ENCODE results near the gene TUFM. TPM values are rescaled to one million over a fixed set of nuclear protein-coding genes. Genes with fewer than 3 reads are reported as not detected.
"Not testable (repeated sequence)": the region's sequence is repeated elsewhere in the genome, so short reads cannot be mapped to it uniquely, and the experiment has no call there.

The TUFM gene
- total RNA-seq, 1 donor from 2014 or later, result 144 TPM

DNA sequence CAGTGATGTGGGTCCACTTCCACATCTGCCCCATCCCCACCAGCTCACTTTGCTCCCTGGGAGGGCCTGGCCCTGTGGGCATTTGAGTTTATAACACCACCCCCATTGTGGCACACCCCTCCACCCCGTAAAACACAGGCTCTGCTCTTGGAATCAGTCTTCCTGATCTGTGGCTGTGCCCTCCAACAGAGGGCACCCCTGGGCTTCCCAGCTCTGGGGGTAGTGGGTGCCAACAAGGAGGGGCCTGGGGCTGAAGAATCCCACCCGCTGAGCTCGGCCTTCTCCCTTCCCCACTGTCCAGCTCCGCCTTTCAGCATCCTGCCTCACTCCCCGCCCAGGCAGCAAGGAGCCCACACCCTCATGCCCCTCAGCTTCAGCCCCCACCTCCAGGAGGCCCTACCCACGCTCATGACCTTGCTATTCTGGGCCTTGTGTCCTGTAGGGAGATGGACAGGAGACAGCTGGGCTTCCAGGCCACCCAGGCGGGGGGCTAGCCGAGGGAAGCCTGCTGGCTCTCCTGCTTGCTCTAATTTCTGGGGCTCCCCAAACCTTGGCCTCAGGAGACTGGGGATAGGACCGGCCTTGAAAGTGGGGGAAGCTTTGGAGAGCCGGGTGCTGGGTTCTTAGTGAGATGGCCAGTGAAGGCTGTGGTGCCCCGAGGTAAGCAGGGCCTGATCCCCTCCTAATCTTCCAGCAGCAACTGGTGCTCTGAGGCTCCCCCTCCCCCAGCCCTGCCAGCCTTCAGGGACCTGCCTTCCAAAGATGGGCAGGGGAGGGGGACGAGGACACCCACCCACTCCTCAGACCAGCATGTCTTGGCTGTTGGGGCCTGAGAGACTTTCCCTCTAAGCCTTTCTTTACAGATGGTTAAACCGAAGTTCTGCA is 29.2 kb upstream of the TUFM start:
- no peak for DNase-seq (ENCODE audit: extremely low read depth, low read depth, low spot score)

DNA sequence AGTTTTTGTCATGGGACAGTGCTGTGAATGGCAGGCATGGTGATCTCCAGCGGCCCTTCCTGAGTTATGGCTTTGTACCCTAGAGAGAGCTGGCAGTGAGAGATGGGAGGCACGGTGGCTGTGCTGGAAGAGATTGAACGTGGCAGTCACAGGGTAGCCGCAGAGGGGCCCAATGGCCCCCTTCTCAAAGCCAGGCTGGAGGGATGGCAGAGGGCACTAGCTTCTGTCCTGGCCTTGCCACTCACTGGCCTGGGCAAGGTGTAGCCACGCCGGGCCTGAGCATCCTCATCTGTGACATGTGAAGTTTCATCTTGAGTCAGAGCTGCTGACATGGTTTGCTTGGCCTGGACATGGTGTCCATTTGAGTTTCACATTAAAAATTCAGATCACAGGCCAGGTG is 28.3 kb upstream of the TUFM start:
- no peak for DNase-seq (ENCODE audit: extremely low read depth, low read depth, low spot score)

DNA sequence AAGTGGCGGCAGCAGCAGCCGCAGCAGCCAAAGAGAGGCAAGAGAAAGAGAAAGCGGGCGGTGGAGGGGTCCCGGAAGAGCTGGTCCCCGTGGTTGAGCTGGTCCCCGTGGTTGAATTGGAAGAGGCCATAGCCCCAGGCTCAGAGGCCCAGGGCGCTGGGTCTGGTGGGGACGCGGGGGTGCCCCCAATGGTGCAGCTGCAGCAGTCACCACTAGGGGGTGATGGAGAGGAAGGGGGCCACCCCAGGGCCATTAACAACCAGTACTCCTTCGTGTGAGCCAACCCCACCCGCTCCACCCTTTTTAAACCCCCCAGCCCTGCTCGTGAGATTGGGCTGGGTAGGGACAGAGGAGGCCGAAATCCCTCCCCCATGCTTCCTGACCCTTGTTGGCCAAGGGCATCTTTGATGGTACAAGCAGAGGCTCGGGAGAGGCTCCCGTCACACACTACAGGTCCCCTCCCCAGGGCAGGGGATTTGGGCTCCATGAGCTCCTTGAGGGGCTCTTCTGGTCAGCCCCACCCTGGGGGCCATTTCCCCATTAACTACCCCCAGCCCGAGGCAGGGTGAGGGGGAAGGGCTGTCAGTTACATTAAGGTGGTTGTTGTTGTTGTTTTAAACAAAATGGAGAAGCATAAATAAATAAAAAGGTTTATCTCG is 27.5 kb upstream of the TUFM start:
- no peak for DNase-seq (ENCODE audit: extremely low read depth, low read depth, low spot score)

DNA sequence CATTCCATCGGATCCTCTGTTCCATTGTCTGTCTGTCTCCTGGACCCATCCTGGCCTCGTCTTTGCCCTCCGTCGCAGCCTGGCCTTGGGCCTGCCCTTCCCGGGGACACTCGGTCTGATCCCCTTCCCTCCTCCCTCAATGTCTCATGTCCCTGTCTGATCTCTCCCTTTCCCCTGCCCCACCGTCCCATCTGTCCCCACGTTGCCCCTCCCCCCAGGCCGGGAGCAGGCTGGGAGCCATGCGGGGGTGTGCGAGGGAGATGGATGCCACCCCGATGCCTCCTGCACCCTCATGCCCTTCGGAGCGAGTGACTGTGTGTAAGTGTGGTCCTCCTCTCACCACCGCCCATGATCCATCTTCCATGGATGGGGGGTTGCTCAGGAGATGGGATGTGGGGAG is 26.8 kb upstream of the TUFM start:
- DNase-seq (ENCODE audit: extremely low read depth, low read depth, low spot score), result no peak

DNA sequence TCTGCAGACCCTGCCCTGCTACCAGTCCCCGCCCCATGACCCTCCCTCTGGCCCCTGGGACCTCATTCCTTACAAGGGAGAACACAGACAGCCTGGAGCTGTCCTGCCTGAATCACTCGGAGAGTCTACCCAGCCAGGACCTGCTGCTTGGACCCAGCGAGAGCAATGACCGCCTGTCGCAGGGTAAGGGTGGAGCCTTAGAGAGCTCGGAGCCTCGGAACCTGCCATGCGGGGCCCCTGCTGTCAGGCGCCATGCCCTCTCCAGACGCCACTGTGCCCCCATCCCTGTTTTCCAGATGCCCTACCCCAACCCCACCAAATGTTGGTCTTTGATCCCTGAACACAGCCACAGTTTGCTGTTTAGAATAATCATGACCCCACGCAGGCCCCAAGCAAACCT is 23.1 kb upstream of the TUFM start:
- no peak for DNase-seq (ENCODE audit: extremely low read depth, low read depth, low spot score)

DNA sequence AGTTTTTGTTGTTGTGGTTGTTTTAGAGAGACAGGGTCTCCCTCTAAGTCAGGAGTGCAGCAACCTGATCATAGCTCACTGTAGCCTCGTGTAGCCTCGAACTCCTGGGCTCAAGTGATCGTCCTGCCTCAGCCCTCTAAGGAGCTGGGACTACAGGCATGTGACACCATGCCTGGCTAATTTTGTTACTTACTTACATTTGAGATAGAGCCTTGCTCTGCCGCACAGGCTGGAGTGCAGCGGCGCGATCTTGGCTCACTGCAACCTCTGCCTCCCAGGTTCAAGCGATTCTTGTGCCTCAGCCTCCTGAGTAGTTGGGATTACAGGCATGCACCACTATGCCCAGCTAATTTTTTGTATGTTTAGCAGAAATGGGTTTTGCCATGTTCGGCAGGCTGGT is 21.5 kb upstream of the TUFM start:
- DNase-seq (ENCODE audit: extremely low read depth, low read depth, low spot score), result not testable (repeated sequence)

DNA sequence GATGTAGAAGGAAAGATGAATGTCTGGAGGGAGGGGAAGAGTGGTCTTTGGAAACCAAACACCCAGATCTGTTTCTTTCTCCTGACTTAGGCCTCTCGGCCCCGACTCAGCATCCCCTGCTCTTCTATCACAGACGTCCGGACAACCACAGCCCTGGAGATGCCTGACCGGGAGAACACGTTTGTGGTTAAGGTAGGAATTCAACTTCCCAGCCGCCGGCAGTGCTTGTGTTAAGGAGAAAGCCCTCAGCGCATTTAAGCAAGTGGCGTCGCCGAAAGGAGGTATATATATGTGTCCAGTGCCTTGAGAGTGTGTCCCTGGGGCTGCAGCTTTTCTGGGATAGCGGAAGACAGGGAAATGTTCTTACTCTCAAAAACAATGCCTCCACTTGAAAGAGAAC is 21.1 kb upstream of the TUFM start:
- DNase-seq (ENCODE audit: extremely low read depth, low read depth, low spot score), result no peak

DNA sequence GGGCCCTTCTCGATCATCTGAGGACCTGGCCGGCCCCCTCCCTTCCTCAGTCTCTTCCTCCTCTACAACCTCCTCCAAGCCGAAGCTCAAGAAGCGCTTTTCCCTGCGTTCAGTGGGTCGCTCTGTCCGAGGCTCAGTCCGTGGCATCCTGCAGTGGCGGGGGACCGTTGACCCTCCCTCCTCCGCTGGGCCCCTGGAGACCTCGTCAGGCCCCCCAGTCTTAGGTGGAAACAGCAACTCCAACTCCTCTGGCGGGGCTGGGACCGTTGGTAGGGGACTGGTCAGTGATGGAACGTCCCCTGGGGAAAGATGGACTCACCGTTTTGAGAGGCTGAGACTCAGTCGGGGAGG is 20.3 kb upstream of the TUFM start:
- DNase-seq (ENCODE audit: extremely low read depth, low read depth, low spot score), result no peak

DNA sequence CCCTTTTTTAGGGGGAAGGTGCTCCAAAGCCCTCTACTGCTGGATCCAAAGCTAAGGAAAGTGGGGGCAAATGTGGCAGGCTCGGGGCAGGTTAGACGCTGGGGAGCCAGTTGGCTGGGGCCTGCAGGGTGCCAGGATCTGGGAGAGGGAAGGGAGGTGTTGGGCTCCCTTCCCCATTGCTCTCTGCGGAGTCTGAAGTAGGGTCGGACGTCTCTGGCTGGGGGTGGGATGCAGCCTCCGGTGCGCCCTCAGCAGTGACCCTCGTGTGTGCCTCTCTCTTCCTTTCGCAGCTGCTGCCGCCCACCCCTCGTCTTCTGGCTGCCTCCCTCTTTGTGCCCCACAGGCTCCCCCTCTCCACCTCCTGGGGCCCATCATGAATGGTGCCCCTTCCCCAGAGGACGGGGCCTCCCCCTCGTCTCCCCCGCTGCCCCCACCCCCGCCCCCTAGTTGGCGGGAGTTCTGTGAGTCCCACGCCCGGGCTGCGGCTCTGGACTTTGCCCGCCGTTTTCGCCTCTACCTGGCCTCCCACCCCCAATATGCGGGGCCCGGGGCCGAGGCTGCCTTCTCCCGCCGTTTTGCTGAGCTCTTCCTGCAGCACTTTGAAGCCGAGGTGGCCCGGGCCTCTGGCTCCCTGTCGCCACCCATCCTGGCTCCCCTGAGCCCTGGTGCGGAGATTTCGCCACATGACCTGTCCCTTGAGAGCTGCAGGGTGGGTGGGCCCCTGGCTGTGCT is 19.7 kb upstream of the TUFM start:
- DNase-seq (ENCODE audit: extremely low read depth, low read depth, low spot score), result no peak

DNA sequence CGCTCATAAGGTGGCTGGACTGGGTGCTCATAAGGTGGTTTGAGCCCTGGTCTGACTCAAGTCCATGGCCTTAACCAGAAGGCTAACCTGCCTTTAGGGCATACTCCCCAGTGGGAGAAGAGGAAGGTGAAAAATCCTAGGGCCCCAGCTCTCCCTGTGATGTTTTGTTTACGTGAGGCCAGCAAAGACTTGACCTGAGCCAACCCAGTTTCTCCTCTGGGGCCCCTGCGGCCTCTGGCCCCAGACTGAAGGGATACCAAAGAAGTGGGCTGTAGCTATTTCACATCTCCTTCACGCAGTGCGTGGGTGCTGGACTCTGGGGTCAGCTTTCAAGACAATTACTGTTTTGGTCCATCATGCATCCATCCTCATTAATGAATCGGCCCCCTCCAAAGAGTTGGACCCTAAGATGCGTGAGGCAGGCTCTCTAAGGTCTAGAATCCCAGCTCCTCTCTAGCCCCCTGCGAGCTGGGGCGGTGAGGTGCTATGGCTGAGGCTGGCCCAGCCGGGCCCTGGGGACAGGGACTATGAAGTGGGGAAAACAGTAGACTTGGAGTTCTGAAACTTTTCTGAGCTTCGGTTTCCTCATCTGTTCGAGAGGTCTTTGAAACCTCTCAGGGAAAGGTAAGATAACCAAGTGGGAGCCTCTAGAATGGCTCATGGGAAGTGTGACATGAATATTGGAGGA is 19.0 kb upstream of the TUFM start:
- DNase-seq (ENCODE audit: extremely low read depth, low read depth, low spot score), result no peak

DNA sequence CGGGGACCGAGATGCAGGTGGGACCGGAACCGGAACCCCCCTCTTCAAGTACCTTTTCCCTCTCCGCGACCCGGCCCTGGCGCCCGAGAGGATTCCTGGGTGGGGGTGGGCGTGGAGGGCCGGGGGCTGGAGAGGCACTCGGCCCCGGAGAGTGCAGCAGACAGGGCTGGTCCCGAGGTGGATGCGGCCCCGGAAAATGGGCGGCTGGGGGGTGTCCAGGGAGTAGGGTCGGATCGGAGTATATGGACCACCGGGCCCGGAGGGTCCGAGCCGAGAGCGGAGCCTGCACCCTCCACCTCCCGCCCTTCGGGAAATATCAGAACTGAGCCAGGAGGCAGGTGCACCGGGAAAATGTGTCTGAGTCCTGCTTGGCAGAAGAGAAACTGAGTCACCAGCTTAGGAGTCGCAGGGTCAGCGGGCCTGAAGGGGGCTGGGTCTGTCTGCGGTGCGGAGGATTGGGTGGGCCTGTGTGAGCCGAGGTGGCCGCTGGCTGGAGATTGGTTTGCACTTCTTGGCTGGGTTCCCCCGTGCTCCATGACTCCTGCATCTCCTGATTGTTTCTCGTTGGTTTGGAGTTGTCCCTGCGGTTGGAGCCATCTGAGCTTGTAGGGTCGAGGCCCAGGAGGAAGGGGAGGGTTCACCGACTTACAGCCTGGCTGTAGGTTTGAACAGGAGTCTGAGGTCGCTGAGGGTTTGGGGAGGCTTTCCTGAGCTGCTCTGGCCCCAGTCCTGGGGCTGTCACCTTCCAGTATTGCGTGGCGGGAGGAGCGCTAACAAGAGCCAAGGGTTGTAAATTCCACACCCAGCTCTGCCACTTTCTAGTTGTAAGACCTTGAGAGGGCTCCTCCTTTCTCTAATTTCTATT is 18.0 kb upstream of the TUFM start:
- DNase-seq (ENCODE audit: extremely low read depth, low read depth, low spot score), result no peak

DNA sequence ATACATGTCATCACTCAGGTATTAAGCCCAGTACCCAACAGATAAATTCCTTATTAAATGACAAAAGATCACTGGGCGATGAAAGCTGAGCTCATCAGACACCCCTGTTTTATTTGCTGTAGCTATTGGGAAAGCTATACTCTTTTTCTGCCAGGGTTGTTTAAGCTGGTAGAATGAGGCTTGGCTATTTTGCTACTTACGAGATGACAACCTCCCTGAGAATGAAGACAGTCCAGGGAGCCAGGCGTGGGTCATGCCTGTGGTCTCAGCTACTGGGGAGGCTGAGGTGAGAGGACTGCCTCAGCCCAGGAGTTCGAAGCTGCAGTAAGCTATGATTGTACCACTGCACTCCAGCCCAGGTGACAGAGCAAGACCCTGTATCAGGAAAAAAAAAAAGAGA is 13.2 kb upstream of the TUFM start:
- DNase-seq (ENCODE audit: extremely low read depth, low read depth, low spot score), result no peak

DNA sequence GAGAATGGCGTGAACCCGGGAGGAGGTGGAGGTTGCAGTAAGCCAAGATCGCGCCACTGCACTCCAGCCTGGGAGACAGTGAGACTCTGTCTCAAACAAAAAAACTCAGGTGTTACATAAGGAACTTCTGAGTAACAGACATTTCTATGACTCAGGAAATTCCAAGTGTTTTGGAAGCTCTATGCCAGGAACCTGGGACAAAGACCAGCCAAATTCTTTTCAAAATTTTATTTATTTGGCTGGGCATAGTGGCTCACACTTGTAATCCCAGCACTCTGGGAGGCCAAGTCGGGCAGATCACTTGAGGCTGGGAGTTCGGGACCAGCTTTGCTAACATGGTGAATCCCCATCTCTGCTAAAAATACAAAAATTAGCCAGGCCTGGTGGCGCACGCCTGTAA is 12.3 kb upstream of the TUFM start:
- no peak for DNase-seq (ENCODE audit: extremely low read depth, low read depth, low spot score)

DNA sequence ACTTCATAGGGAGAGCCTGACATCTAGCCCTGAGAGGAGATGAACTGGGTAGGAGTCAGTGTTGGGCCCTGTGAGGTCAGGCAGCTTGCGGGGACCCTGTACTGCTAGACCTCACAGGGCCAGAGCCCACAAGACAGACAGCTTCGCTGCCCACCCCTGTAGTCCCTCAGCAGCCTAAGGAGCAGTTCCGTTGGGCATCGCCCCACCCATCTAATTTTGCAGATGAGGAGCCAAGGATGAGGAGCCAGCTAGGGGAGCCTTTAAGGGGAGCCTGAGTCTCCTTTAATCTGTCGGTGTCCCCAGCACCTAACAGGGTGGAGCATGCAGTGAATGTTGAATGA is 755 bp upstream of the TUFM start:
- DNase-seq (ENCODE audit: extremely low read depth, low read depth, low spot score), result no peak

DNA sequence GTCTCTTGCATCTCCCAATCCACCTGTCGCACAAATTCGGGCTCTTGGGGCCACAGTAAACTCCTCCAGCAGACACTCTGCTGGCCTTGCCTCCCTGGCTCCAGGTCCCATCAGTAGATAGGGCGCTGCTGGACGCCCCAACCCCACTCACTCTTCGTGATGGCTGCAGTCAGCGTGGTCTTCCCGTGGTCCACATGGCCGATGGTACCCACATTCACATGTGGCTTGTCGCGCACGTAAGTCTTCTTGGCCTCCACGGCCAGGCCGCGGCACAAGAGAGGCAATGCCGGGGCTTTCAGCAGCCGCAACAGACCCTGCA is 428 bp downstream of the TUFM start:
- no peak for DNase-seq (ENCODE audit: extremely low read depth, low read depth, low spot score)

DNA sequence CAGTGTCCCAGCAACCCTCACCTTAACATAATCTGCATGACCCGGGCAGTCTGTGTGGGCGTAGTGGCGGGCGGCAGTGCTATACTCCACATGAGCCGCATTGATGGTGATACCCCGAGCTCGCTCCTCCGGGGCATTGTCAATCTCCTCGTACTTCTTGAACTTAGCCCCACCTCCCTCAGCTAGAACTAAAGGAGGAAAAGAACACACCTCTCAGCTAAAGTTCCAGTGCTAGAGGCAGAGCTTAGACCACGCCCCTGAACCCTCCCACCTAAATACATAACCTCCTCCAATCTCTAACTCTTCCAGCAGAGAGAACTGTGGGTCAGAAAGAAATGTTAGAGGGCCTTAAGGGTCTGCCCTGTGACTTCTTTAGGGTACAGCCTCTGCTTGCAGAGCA is 855 bp downstream of the TUFM start:
- DNase-seq (ENCODE audit: extremely low read depth, low read depth, low spot score), result no peak

DNA sequence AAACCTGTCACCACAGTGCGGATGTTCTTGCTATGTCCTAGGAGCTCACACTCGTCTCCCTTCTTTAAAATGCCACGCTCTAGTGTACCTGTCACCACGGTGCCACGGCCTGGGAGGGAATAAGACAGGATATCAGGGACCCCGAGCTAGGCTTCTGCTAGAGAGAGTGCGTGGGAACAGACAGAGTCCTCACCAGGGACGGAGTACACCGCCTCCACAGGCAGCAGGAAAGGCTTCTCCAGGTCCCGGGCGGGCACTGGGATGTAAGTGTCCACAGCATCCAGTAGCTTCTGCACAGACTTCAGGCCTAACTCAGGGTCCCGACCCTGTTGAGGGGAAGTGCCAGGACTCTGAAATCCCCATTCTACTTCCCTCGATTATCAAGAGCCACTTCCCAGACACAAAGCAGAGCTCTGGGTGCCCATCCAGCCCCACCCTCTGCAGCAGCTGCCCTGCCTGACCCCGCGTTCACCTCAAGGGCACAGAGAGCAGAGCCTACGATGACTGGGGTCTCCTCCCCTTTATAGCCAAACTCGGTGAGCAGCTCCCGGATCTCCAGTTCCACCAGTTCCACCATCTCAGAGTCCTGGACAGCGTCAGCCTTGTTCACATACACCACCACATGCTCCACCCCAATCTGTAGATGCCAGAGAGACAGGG is 1.8 kb downstream of the TUFM start:
- DNase-seq (ENCODE audit: extremely low read depth, low read depth, low spot score), result no peak

DNA sequence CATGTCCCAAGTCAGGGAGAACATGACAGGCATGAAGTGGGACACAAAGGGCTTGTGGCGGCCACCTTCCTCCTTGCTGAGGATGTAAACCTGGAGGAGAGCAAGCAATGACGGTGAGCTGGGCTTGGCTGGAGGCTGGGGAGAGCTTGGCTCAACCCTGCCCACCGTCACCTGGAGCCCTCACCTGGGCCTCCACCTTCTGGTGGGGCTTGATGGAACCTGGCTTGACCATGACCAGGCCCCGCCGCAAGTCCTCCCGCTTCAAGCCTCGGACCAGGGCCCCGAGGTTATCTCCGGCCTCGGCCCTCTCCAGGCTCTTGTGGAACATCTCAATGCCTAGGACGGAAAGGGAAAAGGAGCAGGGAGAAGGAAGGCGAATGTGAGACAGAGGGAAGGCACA is 2.4 kb downstream of the TUFM start:
- DNase-seq (ENCODE audit: extremely low read depth, low read depth, low spot score), result no peak

DNA sequence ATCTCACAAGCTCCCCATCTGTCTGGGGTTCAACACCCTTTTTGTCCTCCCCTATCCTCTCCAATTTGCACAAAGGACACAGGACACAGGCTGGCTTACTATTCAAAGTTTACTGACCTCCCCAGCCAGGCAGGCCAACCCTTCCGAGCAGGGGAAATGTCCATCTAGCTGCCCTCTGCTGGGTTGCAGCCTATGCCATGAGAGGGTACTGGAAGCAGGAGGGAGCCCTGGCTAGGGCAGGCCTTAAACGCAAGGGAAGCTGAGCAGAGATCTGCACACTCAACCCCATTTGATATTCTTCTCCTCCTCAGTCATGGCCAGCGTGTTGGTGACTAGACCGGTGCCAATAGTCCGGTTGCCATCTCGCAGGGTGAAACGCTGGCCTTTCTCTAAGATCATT is 3.5 kb downstream of the TUFM start:
- no peak for DNase-seq (ENCODE audit: extremely low read depth, low read depth, low spot score)

DNA sequence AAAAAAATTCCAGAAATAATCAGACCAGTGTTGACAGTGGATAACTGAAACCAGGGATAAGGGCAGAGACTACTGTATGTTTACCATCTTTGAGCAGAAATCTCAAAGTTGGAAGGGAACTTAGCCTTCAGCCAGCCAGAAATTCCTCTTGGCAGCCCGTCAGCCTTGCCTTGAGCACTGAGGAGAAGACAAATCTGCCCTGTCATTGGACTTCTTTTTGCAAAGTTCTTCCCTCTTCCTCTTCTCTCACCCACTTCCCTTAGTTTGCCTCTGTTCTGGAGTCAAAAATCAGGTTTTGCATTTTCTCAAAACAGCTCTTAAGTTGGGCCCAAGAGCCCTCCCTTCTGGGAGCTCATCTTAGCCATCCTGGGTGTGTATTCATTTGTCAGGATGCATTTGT is 6.2 kb downstream of the TUFM start:
- DNase-seq (ENCODE audit: extremely low read depth, low read depth, low spot score), result no peak
